ENCODE data around the gene KLF16. TPM values are rescaled to one million over a fixed set of nuclear protein-coding genes. Genes with fewer than 3 reads are reported as not detected.

Gene KLF16
- total RNA-seq, 1 donor from 2014 or later = 26.3 TPM

GRCh38 chr19:1905110-1905862 is 41.9 kb upstream of the KLF16 start, which contains the start of the genes ADAT3 and SCAMP4:
ADAT3 (plus strand) TSS chr19:1905399; CDS start chr19:1912048, 6,649 bp downstream.
SCAMP4 (plus strand) TSS chr19:1905399; CDS start chr19:1915020, 9,621 bp downstream.
- Mint-ChIP-seq H3K36me3 (ENCODE audit: unreplicated experiment) (no peaks in the 10 kb centered on the region), H3K4me3 (ENCODE audit: unreplicated experiment) (peak within 1 kb of the TSS; percentile 87), H3K27me3 (ENCODE audit: unreplicated experiment) (no peaks in the 10 kb centered on the region), H3K4me1 (ENCODE audit: unreplicated experiment) (peaks cover 44% of the 10 kb centered on the region), H3K27ac (ENCODE audit: unreplicated experiment) (peak within 1 kb of the TSS; percentile 88), H3K9me3 (ENCODE audit: unreplicated experiment) (no peaks in the 10 kb centered on the region)
- TF ChIP-seq, protein P1, sequence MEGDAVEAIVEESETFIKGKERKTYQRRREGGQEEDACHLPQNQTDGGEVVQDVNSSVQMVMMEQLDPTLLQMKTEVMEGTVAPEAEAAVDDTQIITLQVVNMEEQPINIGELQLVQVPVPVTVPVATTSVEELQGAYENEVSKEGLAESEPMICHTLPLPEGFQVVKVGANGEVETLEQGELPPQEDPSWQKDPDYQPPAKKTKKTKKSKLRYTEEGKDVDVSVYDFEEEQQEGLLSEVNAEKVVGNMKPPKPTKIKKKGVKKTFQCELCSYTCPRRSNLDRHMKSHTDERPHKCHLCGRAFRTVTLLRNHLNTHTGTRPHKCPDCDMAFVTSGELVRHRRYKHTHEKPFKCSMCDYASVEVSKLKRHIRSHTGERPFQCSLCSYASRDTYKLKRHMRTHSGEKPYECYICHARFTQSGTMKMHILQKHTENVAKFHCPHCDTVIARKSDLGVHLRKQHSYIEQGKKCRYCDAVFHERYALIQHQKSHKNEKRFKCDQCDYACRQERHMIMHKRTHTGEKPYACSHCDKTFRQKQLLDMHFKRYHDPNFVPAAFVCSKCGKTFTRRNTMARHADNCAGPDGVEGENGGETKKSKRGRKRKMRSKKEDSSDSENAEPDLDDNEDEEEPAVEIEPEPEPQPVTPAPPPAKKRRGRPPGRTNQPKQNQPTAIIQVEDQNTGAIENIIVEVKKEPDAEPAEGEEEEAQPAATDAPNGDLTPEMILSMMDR (IDR thresholded peaks at IDR 0.05) = no peak
- DNase-seq (ENCODE audit: extremely low spot score, unreplicated experiment) = peak; percentile 99

DNA sequence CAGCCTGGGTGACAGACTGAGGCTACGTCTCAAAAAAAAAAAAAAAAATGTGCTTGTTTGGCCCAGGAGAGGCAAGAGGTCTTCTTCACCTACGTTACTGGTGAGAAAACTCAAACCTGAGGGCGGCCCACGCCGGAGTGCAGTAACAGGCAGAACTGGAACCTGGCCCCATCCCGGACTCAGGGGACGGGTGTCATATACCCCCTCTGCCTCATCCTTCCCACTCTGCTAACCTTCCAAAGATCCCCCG is 41.4 kb upstream of the KLF16 start:
- Mint-ChIP-seq H3K4me3 (ENCODE audit: unreplicated experiment) (peak overlapping the region; percentile 77), H3K4me1 (ENCODE audit: unreplicated experiment) (peaks cover 39% of the 10 kb centered on the region), H3K27ac (ENCODE audit: unreplicated experiment) (peak overlapping the region; percentile 85), H3K36me3 (ENCODE audit: unreplicated experiment) (no peaks in the 10 kb centered on the region), H3K9me3 (ENCODE audit: unreplicated experiment) (no peaks in the 10 kb centered on the region), H3K27me3 (ENCODE audit: unreplicated experiment) (no peaks in the 10 kb centered on the region)
- TF ChIP-seq, protein P1 (IDR thresholded peaks at IDR 0.05) = no peak
- no peak for DNase-seq (ENCODE audit: extremely low spot score, unreplicated experiment)

GRCh38 chr19:1902923-1903322 is 39.5 kb upstream of the KLF16 start:
- H3K4me1 Mint-ChIP-seq (ENCODE audit: unreplicated experiment) = peaks cover 29% of the 10 kb centered on the region
- DNase-seq (ENCODE audit: extremely low spot score, unreplicated experiment) = no peak
- TF ChIP-seq, protein P1 (IDR thresholded peaks at IDR 0.05) = no peak
- no peaks in the 10 kb centered on the region for H3K27me3 Mint-ChIP-seq (ENCODE audit: unreplicated experiment)
- H3K27ac Mint-ChIP-seq (ENCODE audit: unreplicated experiment) = peak overlapping the region; percentile 85
- H3K4me3 Mint-ChIP-seq (ENCODE audit: unreplicated experiment) = peak overlapping the region; percentile 44
- no peaks in the 10 kb centered on the region for H3K9me3 Mint-ChIP-seq (ENCODE audit: unreplicated experiment)
- no peaks in the 10 kb centered on the region for H3K36me3 Mint-ChIP-seq (ENCODE audit: unreplicated experiment)

DNA sequence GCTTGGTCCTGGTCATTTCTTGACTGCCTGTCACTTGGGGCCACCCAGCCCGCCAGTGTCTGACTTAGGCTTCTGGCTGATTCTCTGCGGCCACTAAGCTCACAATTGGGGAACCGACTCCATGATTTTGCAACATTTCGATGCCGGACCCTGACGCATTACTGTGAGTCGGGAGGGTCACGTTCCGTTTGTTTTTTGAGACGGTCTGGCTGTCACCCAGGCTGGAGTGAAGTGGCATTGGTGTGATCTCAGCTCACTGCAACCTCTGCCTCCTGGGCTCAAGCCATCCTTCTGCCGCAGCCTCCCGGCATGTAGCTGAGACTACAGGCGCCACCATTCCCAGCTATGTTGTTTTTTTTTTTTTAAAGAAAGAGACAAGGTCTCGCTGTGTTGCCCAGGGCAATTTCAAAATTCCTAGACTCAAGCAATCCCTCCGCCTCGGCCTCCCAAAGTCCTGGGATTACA is 38.6 kb upstream of the KLF16 start:
- Mint-ChIP-seq H3K27ac (ENCODE audit: unreplicated experiment) (no peak overlapping the region), H3K4me3 (ENCODE audit: unreplicated experiment) (no peak overlapping the region), H3K9me3 (ENCODE audit: unreplicated experiment) (no peaks in the 10 kb centered on the region), H3K4me1 (ENCODE audit: unreplicated experiment) (peaks cover 34% of the 10 kb centered on the region), H3K27me3 (ENCODE audit: unreplicated experiment) (no peaks in the 10 kb centered on the region), H3K36me3 (ENCODE audit: unreplicated experiment) (no peaks in the 10 kb centered on the region)
- DNase-seq (ENCODE audit: extremely low spot score, unreplicated experiment) = no peak
- TF ChIP-seq, protein P1 (IDR thresholded peaks at IDR 0.05) = no peak

- Mint-ChIP-seq H3K36me3 (ENCODE audit: unreplicated experiment) (no peaks in the 10 kb centered on the region), H3K4me3 (ENCODE audit: unreplicated experiment) (no peak overlapping the region), H3K9me3 (ENCODE audit: unreplicated experiment) (no peaks in the 10 kb centered on the region), H3K27ac (ENCODE audit: unreplicated experiment) (no peak overlapping the region), H3K27me3 (ENCODE audit: unreplicated experiment) (no peaks in the 10 kb centered on the region), H3K4me1 (ENCODE audit: unreplicated experiment) (peaks cover 8% of the 10 kb centered on the region)
- TF ChIP-seq, protein P1 (IDR thresholded peaks at IDR 0.05) = no peak
- DNase-seq (ENCODE audit: extremely low spot score, unreplicated experiment) = no peak
Measured at GRCh38 chr19:1896508-1896907, 33.1 kb upstream of the KLF16 start.
